Measurements from ENCODE around the gene CGREF1. TPM values are rescaled to one million over a fixed set of nuclear protein-coding genes. Genes with fewer than 3 reads are reported as not detected.

The CGREF1 gene
- total RNA-seq, 1 donor from 2014 or later: 2.3 TPM

GRCh38 chr2:27091746-27092695 lies 26.9 kb downstream of the CGREF1 start:
- no peak overlapping the region for H3K4me3 ChIP-seq (ENCODE audit: low read depth, low read length)
- TF ChIP-seq CTCF (conservative IDR thresholded peaks at IDR 0.05; ENCODE audit: low read depth, low read length): no peak
- no peak for DNase-seq (ENCODE audit: low read depth)

- no peak for TF ChIP-seq CTCF (conservative IDR thresholded peaks at IDR 0.05; ENCODE audit: low read depth, low read length)
- DNase-seq (ENCODE audit: low read depth): no peak
- no peak overlapping the region for H3K4me3 ChIP-seq (ENCODE audit: low read depth, low read length)
These were observed 29.6 kb downstream of the CGREF1 start for GRCh38 chr2:27089111-27089954.

GRCh38 chr2:27088634-27089033 lies 30.3 kb downstream of the CGREF1 start:
- no peak for TF ChIP-seq CTCF (conservative IDR thresholded peaks at IDR 0.05; ENCODE audit: low read depth, low read length)
- DNase-seq (ENCODE audit: low read depth): no peak
- no peak overlapping the region for H3K4me3 ChIP-seq (ENCODE audit: low read depth, low read length)

- H3K4me3 ChIP-seq (ENCODE audit: low read depth, low read length): peak overlapping the region; percentile 57
- no peak for DNase-seq (ENCODE audit: low read depth)
- TF ChIP-seq CTCF (conservative IDR thresholded peaks at IDR 0.05; ENCODE audit: low read depth, low read length): no peak
These were observed 31.0 kb downstream of the CGREF1 start for GRCh38 chr2:27087823-27088410.

GRCh38 chr2:27086724-27087593 lies 32.0 kb downstream of the CGREF1 start, which contains the start of gene KHK:
KHK (plus strand) TSS chr2:27086772; CDS start chr2:27087260, 488 bp downstream.
- peak within 1 kb of the TSS; percentile 71 for H3K4me3 ChIP-seq (ENCODE audit: low read depth, low read length)
- TF ChIP-seq CTCF (conservative IDR thresholded peaks at IDR 0.05; ENCODE audit: low read depth, low read length): no peak
- DNase-seq (ENCODE audit: low read depth): no peak
